GM21526 (cell line): Measurements from ENCODE around the gene SLCO2A1.
"Not testable (repeated sequence)": the region's sequence is repeated elsewhere in the genome, so short reads cannot be mapped to it uniquely, and the experiment has no call there.

ENCODE experiments used
- ATAC-seq: cut with Tn5 transposase; IDR thresholded peaks from one replicate; pipeline ENCODE4 v1.9.1; 2021; ENCODE audit warnings: moderate library complexity; ENCODE audit not compliant: unreplicated experiment, low FRiP score

Gene SLCO2A1

GRCh38 chr3:134029734-134030378 is at the start of gene SLCO2A1:
Gene SLCO2A1, minus strand, starts transcription at chr3:134029925. Its CDS starts 123 bp downstream, at chr3:134029802.
- ATAC-seq: no peak

- ATAC-seq: no peak
Observed at GRCh38 chr3:134079111-134079547, 49.4 kb upstream of the SLCO2A1 start.

GRCh38 chr3:134078169-134078831 is 48.6 kb upstream of the SLCO2A1 start:
- no peak for ATAC-seq

- ATAC-seq: no peak
Observed at GRCh38 chr3:134077649-134078161, 48.0 kb upstream of the SLCO2A1 start.

- ATAC-seq: no peak
Observed at GRCh38 chr3:134076851-134077250, 47.1 kb upstream of the SLCO2A1 start.

GRCh38 chr3:134075846-134076245 is 46.1 kb upstream of the SLCO2A1 start:
- ATAC-seq: no peak

GRCh38 chr3:134075568-134075825 is 45.8 kb upstream of the SLCO2A1 start:
- no peak for ATAC-seq

- ATAC-seq: no peak
Observed at GRCh38 chr3:134074790-134075567, 45.3 kb upstream of the SLCO2A1 start.

- ATAC-seq: no peak
Observed at GRCh38 chr3:134074001-134074789, 44.5 kb upstream of the SLCO2A1 start.

- ATAC-seq: no peak
Observed at GRCh38 chr3:134073583-134073945, 43.8 kb upstream of the SLCO2A1 start.

- ATAC-seq: no peak
Observed at GRCh38 chr3:134072881-134073582, 43.3 kb upstream of the SLCO2A1 start.

- ATAC-seq: not testable (repeated sequence)
Observed at GRCh38 chr3:134070281-134070680, 40.6 kb upstream of the SLCO2A1 start.

GRCh38 chr3:134068429-134068828 is 38.7 kb upstream of the SLCO2A1 start:
- no peak for ATAC-seq

GRCh38 chr3:134067531-134068161 is 37.9 kb upstream of the SLCO2A1 start:
- ATAC-seq: no peak

GRCh38 chr3:134066651-134067530 is 37.2 kb upstream of the SLCO2A1 start:
- no peak for ATAC-seq

GRCh38 chr3:134066158-134066541 is 36.4 kb upstream of the SLCO2A1 start:
- ATAC-seq: no peak

GRCh38 chr3:134065252-134066157 is 35.8 kb upstream of the SLCO2A1 start:
- no peak for ATAC-seq

GRCh38 chr3:134064081-134064480 is 34.4 kb upstream of the SLCO2A1 start:
- ATAC-seq: no peak
